HEK293 (cell line): ENCODE data around the gene PLEKHO2.

ENCODE experiments used
- CTCF ChIA-PET: fragments of 350-600 bp; formaldehyde crosslinking; extraction: SDS; loops from one replicate; lab custom pipeline; 2021; ENCODE audit warnings: antibody characterized with exemption; lab: Yijun Ruan, JAX
- POLR2A ChIA-PET: fragments of 300-600 bp; formaldehyde crosslinking; extraction: SDS; loops from one replicate; lab custom pipeline; 2020; ENCODE audit warnings: antibody characterized with exemption, inconsistent platforms; lab: Yijun Ruan, JAX
- H3K27ac ChIP-seq: fragments of 200-500 bp; sonication (Bioruptor generic); 2 replicates; pipeline ENCODE4 v1.5.1; 2014; ENCODE audit warnings: low read depth, low read length, control low read depth, inconsistent platforms; ENCODE audit errors: extremely low read depth
- H3K36me3 ChIP-seq, 2 experiments: fragments of 200-500 bp in 1 of 2; sonication (Bioruptor generic) in 1 of 2; 1 replicate in 1 of 2; 2 replicates in 1 of 2; pipeline ENCODE4 v1.5.1; 2014 to 2017; ENCODE audit warnings: inconsistent platforms in 2 of 2, low read length in 2 of 2; ENCODE audit not compliant: control insufficient read depth in 2 of 2, insufficient read depth in 1 of 2
- H3K4me1 ChIP-seq: fragments of 200-500 bp; sonication (Bioruptor generic); 2 replicates; pipeline ENCODE4 v1.5.1; 2014; ENCODE audit warnings: mild to moderate bottlenecking, low read length, inconsistent platforms; ENCODE audit not compliant: control insufficient read depth, insufficient read depth
- H3K4me3 ChIP-seq: 2 replicates; pipeline ENCODE4 v1.5.1; 2011; ENCODE audit warnings: low read depth, mild to moderate bottlenecking, control low read depth, low read length, moderate library complexity
- H3K9me3 ChIP-seq: fragments of 200-500 bp; sonication (Bioruptor generic); 2 replicates; pipeline ENCODE4 v1.5.1; 2014; ENCODE audit warnings: low read depth, low read length, inconsistent platforms; ENCODE audit not compliant: control insufficient read depth, insufficient read depth
- GLIS1 ChIP-seq: fragments of 450-650 bp; formaldehyde crosslinking; IDR thresholded peaks from 2 replicates; pipeline ENCODE4 v1.5.1; 2016; ENCODE audit warnings: missing biosample characterization, missing genetic modification characterization
- KLF17 ChIP-seq: fragments of 450-650 bp; formaldehyde crosslinking; IDR thresholded peaks from 2 replicates; pipeline ENCODE4 v1.5.1; 2016; ENCODE audit warnings: missing biosample characterization, missing genetic modification characterization
- PRDM1 ChIP-seq: fragments of 450-650 bp; formaldehyde crosslinking; IDR thresholded peaks from 2 replicates; pipeline ENCODE4; 2016; ENCODE audit warnings: missing biosample characterization, missing genetic modification characterization
- PRDM6 ChIP-seq: fragments of 450-650 bp; formaldehyde crosslinking; IDR thresholded peaks from 2 replicates; pipeline ENCODE4 v1.5.1; 2017; ENCODE audit warnings: missing biosample characterization, missing genetic modification characterization
- SALL2 ChIP-seq: fragments of 450-650 bp; formaldehyde crosslinking; IDR thresholded peaks from 2 replicates; pipeline ENCODE4 v1.5.0; 2017; ENCODE audit warnings: missing biosample characterization, mild to moderate bottlenecking, missing genetic modification characterization, borderline replicate concordance
- ZBTB8A ChIP-seq: fragments of 450-650 bp; formaldehyde crosslinking; IDR thresholded peaks from 2 replicates; pipeline ENCODE4 v1.5.1; 2016; ENCODE audit warnings: missing biosample characterization, missing genetic modification characterization
- ZIC2 ChIP-seq: fragments of 450-650 bp; formaldehyde crosslinking; IDR thresholded peaks from 2 replicates; pipeline ENCODE4 v1.5.1; 2016; ENCODE audit warnings: missing biosample characterization, missing genetic modification characterization
- ZNF16 ChIP-seq: fragments of 450-650 bp; formaldehyde crosslinking; IDR thresholded peaks from 2 replicates; pipeline ENCODE4 v1.5.1; 2016; ENCODE audit warnings: low read depth, missing biosample characterization, missing genetic modification characterization
- ZNF404 ChIP-seq: fragments of 450-650 bp; formaldehyde crosslinking; IDR thresholded peaks from 2 replicates; pipeline ENCODE4 v1.5.1; 2017; ENCODE audit warnings: missing biosample characterization, missing genetic modification characterization
- ZNF426 ChIP-seq: fragments of 450-650 bp; formaldehyde crosslinking; IDR thresholded peaks from 2 replicates; pipeline ENCODE4 v1.5.1; 2017; ENCODE audit warnings: missing biosample characterization, missing genetic modification characterization, mild to moderate bottlenecking, inconsistent platforms, moderate library complexity
- ZNF510 ChIP-seq: fragments of 450-650 bp; formaldehyde crosslinking; IDR thresholded peaks from 2 replicates; pipeline ENCODE4 v1.5.1; 2018; ENCODE audit warnings: mild to moderate bottlenecking, missing genetic modification characterization, missing biosample characterization; ENCODE audit not compliant: insufficient replicate concordance
- ZNF521 ChIP-seq: fragments of 450-650 bp; formaldehyde crosslinking; IDR thresholded peaks from 2 replicates; pipeline ENCODE4 v1.5.1; 2017; ENCODE audit warnings: missing biosample characterization, mild to moderate bottlenecking, missing genetic modification characterization
- ZNF621 ChIP-seq: fragments of 450-650 bp; formaldehyde crosslinking; IDR thresholded peaks from 2 replicates; pipeline ENCODE4 v1.5.1; 2017; ENCODE audit warnings: missing biosample characterization, missing genetic modification characterization
- ZNF658 ChIP-seq: fragments of 450-650 bp; formaldehyde crosslinking; IDR thresholded peaks from 2 replicates; pipeline ENCODE4; 2016; ENCODE audit warnings: missing biosample characterization, missing genetic modification characterization
- ZNF660 ChIP-seq: fragments of 450-650 bp; IDR thresholded peaks from 2 replicates; pipeline ENCODE4 v1.5.1; 2018; ENCODE audit warnings: missing biosample characterization, mild to moderate bottlenecking, missing genetic modification characterization
- ZNF670 ChIP-seq: fragments of 450-650 bp; formaldehyde crosslinking; IDR thresholded peaks from 2 replicates; pipeline ENCODE4 v1.5.1; 2016; ENCODE audit warnings: missing biosample characterization, missing genetic modification characterization, low read depth
- ZNF777 ChIP-seq: fragments of 450-650 bp; formaldehyde crosslinking; IDR thresholded peaks from 2 replicates; pipeline ENCODE4 v1.5.1; 2017; ENCODE audit warnings: missing biosample characterization, missing genetic modification characterization, borderline replicate concordance
- ZNF837 ChIP-seq: fragments of 450-650 bp; formaldehyde crosslinking; IDR thresholded peaks from 2 replicates; pipeline ENCODE4 v1.5.1; 2016; ENCODE audit warnings: missing biosample characterization, missing genetic modification characterization
- TF ChIP-seq, protein P1 (sequence below): fragments of 450-650 bp; formaldehyde crosslinking; IDR thresholded peaks from 2 replicates; pipeline ENCODE4 v1.5.1; 2017; ENCODE audit warnings: missing biosample characterization, missing genetic modification characterization
- TF ChIP-seq, protein P2 (sequence below): fragments of 450-650 bp; formaldehyde crosslinking; IDR thresholded peaks from 2 replicates; pipeline ENCODE4 v1.5.1; 2016; ENCODE audit warnings: missing biosample characterization, missing genetic modification characterization
- TF ChIP-seq, protein P3 (sequence below): fragments of 450-650 bp; formaldehyde crosslinking; IDR thresholded peaks from 2 replicates; pipeline ENCODE4 v1.5.1; 2016; ENCODE audit warnings: missing biosample characterization, missing genetic modification characterization, low read depth
- TF ChIP-seq, protein P4 (sequence below): fragments of 450-650 bp; formaldehyde crosslinking; IDR thresholded peaks from 2 replicates; pipeline ENCODE4 v1.5.1; 2016; ENCODE audit warnings: missing biosample characterization, missing genetic modification characterization, borderline replicate concordance

The PLEKHO2 gene

GRCh38 chr15:64807751-64808222 is 33.9 kb upstream of the PLEKHO2 start:
- no peaks in the 10 kb centered on the region for H3K9me3 ChIP-seq
- TF ChIP-seq ZNF510 (tag by site-specific recombination) (no peak), SALL2 (tag by site-specific recombination) (no peak), ZNF777 (no peak), ZNF404 (tag by site-specific recombination) (no peak), ZBTB8A (tag by site-specific recombination) (no peak), ZNF837 (tag by site-specific recombination) (no peak), ZNF670 (tag by site-specific recombination) (no peak)
- TF ChIP-seq, protein P1, sequence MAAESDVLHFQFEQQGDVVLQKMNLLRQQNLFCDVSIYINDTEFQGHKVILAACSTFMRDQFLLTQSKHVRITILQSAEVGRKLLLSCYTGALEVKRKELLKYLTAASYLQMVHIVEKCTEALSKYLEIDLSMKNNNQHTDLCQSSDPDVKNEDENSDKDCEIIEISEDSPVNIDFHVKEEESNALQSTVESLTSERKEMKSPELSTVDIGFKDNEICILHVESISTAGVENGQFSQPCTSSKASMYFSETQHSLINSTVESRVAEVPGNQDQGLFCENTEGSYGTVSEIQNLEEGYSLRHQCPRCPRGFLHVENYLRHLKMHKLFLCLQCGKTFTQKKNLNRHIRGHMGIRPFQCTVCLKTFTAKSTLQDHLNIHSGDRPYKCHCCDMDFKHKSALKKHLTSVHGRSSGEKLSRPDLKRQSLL (tag by site-specific recombination): no peak
- TF ChIP-seq, all 188 proteins: peak for 0
- ChIA-PET CTCF (no interaction called here), POLR2A (interaction anchor here (0.8 kb wide), 1 partner anchor 18 kb away, joined by 3 read pairs; the partner anchor contains the start of gene PIF1)
- no peaks in the 10 kb centered on the region for H3K36me3 ChIP-seq
- no peak overlapping the region for H3K27ac ChIP-seq
- H3K4me1 ChIP-seq: no peaks in the 10 kb centered on the region
- H3K4me3 ChIP-seq: no peak overlapping the region

DNA sequence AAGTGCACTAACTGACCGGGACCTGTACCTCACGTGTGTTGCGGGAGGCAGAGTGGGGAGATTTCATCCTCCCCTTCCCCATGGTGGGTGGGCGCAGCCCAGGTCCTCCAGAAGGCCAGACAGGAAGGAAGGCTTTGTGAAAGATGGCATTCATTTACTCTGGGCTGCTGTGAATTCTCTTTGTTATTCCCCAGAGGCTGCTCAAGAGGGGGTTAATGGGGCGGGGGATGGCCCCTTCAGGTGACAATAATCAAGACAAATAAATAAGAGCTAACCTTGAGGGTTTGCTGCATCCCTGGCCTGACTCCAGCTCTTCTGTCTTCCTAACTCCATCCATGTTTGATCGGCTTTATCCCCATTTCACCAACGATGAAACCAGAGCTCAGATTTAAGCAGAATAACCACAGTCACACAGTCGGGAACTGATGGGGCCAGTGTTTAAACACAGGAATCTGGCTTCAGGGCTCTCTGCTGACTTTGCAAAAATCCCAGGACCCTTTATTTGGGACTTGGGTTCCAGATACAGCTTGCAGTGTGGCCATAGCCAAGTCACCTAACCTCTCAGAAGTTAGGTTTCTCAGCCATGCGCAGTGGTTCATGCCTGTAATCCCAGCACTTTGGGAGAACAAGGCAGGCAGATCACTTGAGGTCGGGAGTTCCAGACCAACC is 32.8 kb upstream of the PLEKHO2 start:
- Histone ChIP-seq H3K27ac (no peak overlapping the region), H3K9me3 (no peaks in the 10 kb centered on the region), H3K36me3 (no peaks in the 10 kb centered on the region), H3K4me1 (no peaks in the 10 kb centered on the region), H3K4me3 (no peak overlapping the region)
- ChIA-PET POLR2A (no interaction called here), CTCF (interaction anchor here (0.5 to 3.8 kb wide), 22 partner anchors 8 to 528 kb away, joined by 3 to 68 read pairs (median 4); no protein-coding TSS in a partner anchor)
- TF ChIP-seq, protein P2, sequence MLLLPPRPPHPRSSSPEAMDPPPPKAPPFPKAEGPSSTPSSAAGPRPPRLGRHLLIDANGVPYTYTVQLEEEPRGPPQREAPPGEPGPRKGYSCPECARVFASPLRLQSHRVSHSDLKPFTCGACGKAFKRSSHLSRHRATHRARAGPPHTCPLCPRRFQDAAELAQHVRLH (tag by site-specific recombination): no peak
- TF ChIP-seq ZBTB8A (tag by site-specific recombination) (no peak), ZNF426 (tag by site-specific recombination) (no peak), ZNF658 (tag by site-specific recombination) (no peak), ZNF660 (tag by site-specific recombination) (no peak), KLF17 (tag by site-specific recombination) (no peak), PRDM1 (tag by site-specific recombination) (no peak), ZNF16 (tag by site-specific recombination) (no peak), ZNF621 (tag by site-specific recombination) (no peak), ZNF521 (tag by site-specific recombination) (no peak), PRDM6 (tag by site-specific recombination) (no peak), ZIC2 (no peak), GLIS1 (tag by site-specific recombination) (no peak)
- TF ChIP-seq, protein P3, sequence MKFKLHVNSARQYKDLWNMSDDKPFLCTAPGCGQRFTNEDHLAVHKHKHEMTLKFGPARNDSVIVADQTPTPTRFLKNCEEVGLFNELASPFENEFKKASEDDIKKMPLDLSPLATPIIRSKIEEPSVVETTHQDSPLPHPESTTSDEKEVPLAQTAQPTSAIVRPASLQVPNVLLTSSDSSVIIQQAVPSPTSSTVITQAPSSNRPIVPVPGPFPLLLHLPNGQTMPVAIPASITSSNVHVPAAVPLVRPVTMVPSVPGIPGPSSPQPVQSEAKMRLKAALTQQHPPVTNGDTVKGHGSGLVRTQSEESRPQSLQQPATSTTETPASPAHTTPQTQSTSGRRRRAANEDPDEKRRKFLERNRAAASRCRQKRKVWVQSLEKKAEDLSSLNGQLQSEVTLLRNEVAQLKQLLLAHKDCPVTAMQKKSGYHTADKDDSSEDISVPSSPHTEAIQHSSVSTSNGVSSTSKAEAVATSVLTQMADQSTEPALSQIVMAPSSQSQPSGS (tag by site-specific recombination): no peak
- TF ChIP-seq, protein P4, sequence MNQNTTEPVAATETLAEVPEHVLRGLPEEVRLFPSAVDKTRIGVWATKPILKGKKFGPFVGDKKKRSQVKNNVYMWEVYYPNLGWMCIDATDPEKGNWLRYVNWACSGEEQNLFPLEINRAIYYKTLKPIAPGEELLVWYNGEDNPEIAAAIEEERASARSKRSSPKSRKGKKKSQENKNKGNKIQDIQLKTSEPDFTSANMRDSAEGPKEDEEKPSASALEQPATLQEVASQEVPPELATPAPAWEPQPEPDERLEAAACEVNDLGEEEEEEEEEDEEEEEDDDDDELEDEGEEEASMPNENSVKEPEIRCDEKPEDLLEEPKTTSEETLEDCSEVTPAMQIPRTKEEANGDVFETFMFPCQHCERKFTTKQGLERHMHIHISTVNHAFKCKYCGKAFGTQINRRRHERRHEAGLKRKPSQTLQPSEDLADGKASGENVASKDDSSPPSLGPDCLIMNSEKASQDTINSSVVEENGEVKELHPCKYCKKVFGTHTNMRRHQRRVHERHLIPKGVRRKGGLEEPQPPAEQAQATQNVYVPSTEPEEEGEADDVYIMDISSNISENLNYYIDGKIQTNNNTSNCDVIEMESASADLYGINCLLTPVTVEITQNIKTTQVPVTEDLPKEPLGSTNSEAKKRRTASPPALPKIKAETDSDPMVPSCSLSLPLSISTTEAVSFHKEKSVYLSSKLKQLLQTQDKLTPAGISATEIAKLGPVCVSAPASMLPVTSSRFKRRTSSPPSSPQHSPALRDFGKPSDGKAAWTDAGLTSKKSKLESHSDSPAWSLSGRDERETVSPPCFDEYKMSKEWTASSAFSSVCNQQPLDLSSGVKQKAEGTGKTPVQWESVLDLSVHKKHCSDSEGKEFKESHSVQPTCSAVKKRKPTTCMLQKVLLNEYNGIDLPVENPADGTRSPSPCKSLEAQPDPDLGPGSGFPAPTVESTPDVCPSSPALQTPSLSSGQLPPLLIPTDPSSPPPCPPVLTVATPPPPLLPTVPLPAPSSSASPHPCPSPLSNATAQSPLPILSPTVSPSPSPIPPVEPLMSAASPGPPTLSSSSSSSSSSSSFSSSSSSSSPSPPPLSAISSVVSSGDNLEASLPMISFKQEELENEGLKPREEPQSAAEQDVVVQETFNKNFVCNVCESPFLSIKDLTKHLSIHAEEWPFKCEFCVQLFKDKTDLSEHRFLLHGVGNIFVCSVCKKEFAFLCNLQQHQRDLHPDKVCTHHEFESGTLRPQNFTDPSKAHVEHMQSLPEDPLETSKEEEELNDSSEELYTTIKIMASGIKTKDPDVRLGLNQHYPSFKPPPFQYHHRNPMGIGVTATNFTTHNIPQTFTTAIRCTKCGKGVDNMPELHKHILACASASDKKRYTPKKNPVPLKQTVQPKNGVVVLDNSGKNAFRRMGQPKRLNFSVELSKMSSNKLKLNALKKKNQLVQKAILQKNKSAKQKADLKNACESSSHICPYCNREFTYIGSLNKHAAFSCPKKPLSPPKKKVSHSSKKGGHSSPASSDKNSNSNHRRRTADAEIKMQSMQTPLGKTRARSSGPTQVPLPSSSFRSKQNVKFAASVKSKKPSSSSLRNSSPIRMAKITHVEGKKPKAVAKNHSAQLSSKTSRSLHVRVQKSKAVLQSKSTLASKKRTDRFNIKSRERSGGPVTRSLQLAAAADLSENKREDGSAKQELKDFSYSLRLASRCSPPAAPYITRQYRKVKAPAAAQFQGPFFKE (tag by site-specific recombination): no peak
